Astrocyte (in vitro differentiated cells and primary cell): Measurements from ENCODE around the gene PRSS8.

Experiments used
- EZH2 ChIP-seq: IDR thresholded peaks from 2 replicates; pipeline ENCODE4 v1.6.1; 2012; ENCODE audit warnings: mild to moderate bottlenecking, low read length, inconsistent platforms; ENCODE audit not compliant: insufficient read depth
- TF ChIP-seq, protein P1 (sequence below): IDR thresholded peaks from 2 replicates; pipeline ENCODE4 v1.5.1; 2011; ENCODE audit warnings: low read depth, mild to moderate bottlenecking, inconsistent platforms, low read length, moderate library complexity; ENCODE audit not compliant: insufficient read depth

DNA sequence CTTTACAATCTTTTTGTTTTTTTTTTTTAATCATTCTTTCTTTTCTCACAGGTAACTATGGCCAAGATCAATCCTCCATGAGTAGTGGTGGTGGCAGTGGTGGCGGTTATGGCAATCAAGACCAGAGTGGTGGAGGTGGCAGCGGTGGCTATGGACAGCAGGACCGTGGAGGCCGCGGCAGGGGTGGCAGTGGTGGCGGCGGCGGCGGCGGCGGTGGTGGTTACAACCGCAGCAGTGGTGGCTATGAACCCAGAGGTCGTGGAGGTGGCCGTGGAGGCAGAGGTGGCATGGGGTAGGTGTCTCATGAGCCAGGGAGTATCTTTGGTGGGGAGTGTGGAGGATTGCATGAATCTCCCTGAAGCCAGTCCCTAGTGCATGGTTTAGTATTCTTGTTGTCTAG, 49.4 kb upstream of the PRSS8 start:
- TF ChIP-seq, protein P1, sequence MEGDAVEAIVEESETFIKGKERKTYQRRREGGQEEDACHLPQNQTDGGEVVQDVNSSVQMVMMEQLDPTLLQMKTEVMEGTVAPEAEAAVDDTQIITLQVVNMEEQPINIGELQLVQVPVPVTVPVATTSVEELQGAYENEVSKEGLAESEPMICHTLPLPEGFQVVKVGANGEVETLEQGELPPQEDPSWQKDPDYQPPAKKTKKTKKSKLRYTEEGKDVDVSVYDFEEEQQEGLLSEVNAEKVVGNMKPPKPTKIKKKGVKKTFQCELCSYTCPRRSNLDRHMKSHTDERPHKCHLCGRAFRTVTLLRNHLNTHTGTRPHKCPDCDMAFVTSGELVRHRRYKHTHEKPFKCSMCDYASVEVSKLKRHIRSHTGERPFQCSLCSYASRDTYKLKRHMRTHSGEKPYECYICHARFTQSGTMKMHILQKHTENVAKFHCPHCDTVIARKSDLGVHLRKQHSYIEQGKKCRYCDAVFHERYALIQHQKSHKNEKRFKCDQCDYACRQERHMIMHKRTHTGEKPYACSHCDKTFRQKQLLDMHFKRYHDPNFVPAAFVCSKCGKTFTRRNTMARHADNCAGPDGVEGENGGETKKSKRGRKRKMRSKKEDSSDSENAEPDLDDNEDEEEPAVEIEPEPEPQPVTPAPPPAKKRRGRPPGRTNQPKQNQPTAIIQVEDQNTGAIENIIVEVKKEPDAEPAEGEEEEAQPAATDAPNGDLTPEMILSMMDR: no peak
- no peak for TF ChIP-seq EZH2
